Lung (tissue), 12 donors: ENCODE results near the gene ULBP2. TPM values are rescaled to one million over a fixed set of nuclear protein-coding genes. Genes with fewer than 3 reads are reported as not detected.

ENCODE experiments used
- ATAC-seq: fragments of 200-7000 bp; cut with Tn5 transposase; one replicate; pipeline ENCODE4 v1.9.1; 2020; ENCODE audit warnings: moderate number of reproducible peaks; ENCODE audit not compliant: insufficient read depth, low FRiP score
- DNase-seq, 3 donors: peaks; one replicate each; pipeline ENCODE4 v3.0.0-alpha.2; 2013 to 2017
- H3K27ac ChIP-seq, 2 donors: one replicate each; pipeline ENCODE4 v1.5.1; 2013; ENCODE audit warnings: mild to moderate bottlenecking in 2 of 2, moderate library complexity in 2 of 2, control low read depth in 1 of 2, inconsistent platforms in 1 of 2, low read depth in 1 of 2, low read length in 1 of 2
- H3K27me3 ChIP-seq, 3 donors: one replicate each; pipeline ENCODE4 v1.5.1; 2013; ENCODE audit warnings: low read length in 2 of 3; ENCODE audit not compliant: control insufficient read depth in 3 of 3, insufficient read depth in 3 of 3
- H3K36me3 ChIP-seq, 4 donors: one replicate each; pipeline ENCODE4 v1.5.1; 2013; ENCODE audit warnings: low read length in 4 of 4, mild to moderate bottlenecking in 1 of 4, moderate library complexity in 1 of 4; ENCODE audit not compliant: control insufficient read depth in 4 of 4, insufficient read depth in 4 of 4
- H3K4me1 ChIP-seq, 5 donors: one replicate each; pipeline ENCODE4 v1.5.1; 2013; ENCODE audit warnings: low read length in 5 of 5, mild to moderate bottlenecking in 2 of 5, moderate library complexity in 1 of 5; ENCODE audit not compliant: control insufficient read depth in 5 of 5, insufficient read depth in 5 of 5
- H3K4me3 ChIP-seq: one replicate; pipeline ENCODE4 v1.5.1; 2013; ENCODE audit warnings: mild to moderate bottlenecking, control low read depth, moderate library complexity
- H3K9ac ChIP-seq, 2 donors: one replicate each; pipeline ENCODE4 v1.5.1; 2013; ENCODE audit warnings: low read length in 2 of 2, control low read depth in 1 of 2; ENCODE audit not compliant: insufficient read depth in 1 of 2
- H3K9me3 ChIP-seq, 4 donors: one replicate each; pipeline ENCODE4 v1.5.1; 2013; ENCODE audit warnings: low read length in 3 of 4, mild to moderate bottlenecking in 1 of 4, moderate library complexity in 1 of 4; ENCODE audit not compliant: control insufficient read depth in 4 of 4, insufficient read depth in 3 of 4
- CTCF ChIP-seq: IDR thresholded peaks from 2 replicates; pipeline ENCODE4 v1.5.1; 2012; ENCODE audit warnings: mild to moderate bottlenecking; ENCODE audit errors: control extremely low read depth, extremely low read depth
- WGBS, 2 donors: extraction: QIAGEN DNeasy Blood & Tissue Kit; methylation state at CpG; one replicate each; pipeline ENCODE4 v1.1.7; 2013; 5-methylcytosine and 5-hydroxymethylcytosine counted together
- polyA plus RNA-seq, 2 donors: library from polyadenylated mRNA; stranded (reverse); fragments of 200-250 nt; gene quantifications; one replicate each; pipeline ENCODE4 v1.2.1, GENCODE V29; 2013
- total RNA-seq, 2 donors: library from RNA; depleted of rRNA in 1 of 2; stranded (reverse); fragments of >200 nt in 1 of 2; gene quantifications; one replicate each; pipeline ENCODE4 v1.2.1, GENCODE V29; 2014 to 2021
- donor health status: control.
- donor health status: control.
- donor health status: Bipolar disorder and iron deficiency.
- donor health status: healthy.
- donor health status: DM: yes; HTN: yes; CAD: no.

Gene ULBP2
- total and polyA plus RNA-seq, 4 donors = 1.2 to 6.2 (median 2.7) TPM

GRCh38 chr6:149991838-149992237 is 50.0 kb downstream of the ULBP2 start:
- ATAC-seq = no peak
- WGBS, 2 donors = 43 to 60% methylated on average over 4 of the region's 4 CpGs
- Histone ChIP-seq H3K9me3 (peaks cover 0 to 11% (median 4%) of the 10 kb centered on the region in 4 donors), H3K4me3 (no peak overlapping the region), H3K9ac (no peak overlapping the region), H3K4me1 (peaks cover 0 to 17% (median 5%) of the 10 kb centered on the region in 5 donors), H3K27me3 (peaks cover 7 to 82% (median 76%) of the 10 kb centered on the region in 3 donors), H3K27ac (no peak overlapping the region), H3K36me3 (no peaks in the 10 kb centered on the region)
- no peak for DNase-seq
- no peak for TF ChIP-seq CTCF

GRCh38 chr6:149995235-149995750 is 53.5 kb downstream of the ULBP2 start:
- Histone ChIP-seq H3K9me3 (no peaks in the 10 kb centered on the region), H3K27me3 (peaks cover 7 to 48% (median 42%) of the 10 kb centered on the region in 3 donors), H3K36me3 (no peaks in the 10 kb centered on the region), H3K4me3 (no peak overlapping the region), H3K27ac (no peak overlapping the region), H3K4me1 (peaks cover 0 to 10% (median 4%) of the 10 kb centered on the region in 5 donors), H3K9ac (no peak overlapping the region)
- 71 to 80% methylated on average over 6 of the region's 6 CpGs for WGBS, 2 donors
- DNase-seq = no peak
- ATAC-seq = no peak
- no peak for TF ChIP-seq CTCF

- DNase-seq (no peak), ATAC-seq (no peak)
- Histone ChIP-seq H3K9ac (no peak overlapping the region), H3K4me3 (no peak overlapping the region), H3K27me3 (peaks cover 7 to 42% (median 35%) of the 10 kb centered on the region in 3 donors), H3K9me3 (no peaks in the 10 kb centered on the region), H3K27ac (no peak overlapping the region), H3K4me1 (peaks cover 0 to 5% (median under 1%) of the 10 kb centered on the region in 5 donors), H3K36me3 (no peaks in the 10 kb centered on the region)
- no peak for TF ChIP-seq CTCF
- WGBS, 2 donors = 88 to 90% methylated on average over 7 of the region's 7 CpGs
Measured at GRCh38 chr6:149995971-149996370, 54.2 kb downstream of the ULBP2 start.

Other genes with a start within 250 kb of the ULBP2 start
- 10 to 100 TPM; 26.4 to 35.4 TPM for gene LATS1, start 223.9 kb upstream of the ULBP2 start, total RNA-seq
- gene LATS1, start 223.9 kb upstream of the ULBP2 start, polyA plus RNA-seq = 1 to 10 TPM; 7.1 TPM
- 10 to 100 TPM; 28.3 to 30.2 TPM for gene NUP43, start 195.5 kb upstream of the ULBP2 start, total RNA-seq
- gene NUP43, start 195.5 kb upstream of the ULBP2 start, polyA plus RNA-seq = 10 to 100 TPM in 1 of 2 donors, 1 to 10 TPM in 1; 6.5 to 11.2 TPM
- gene PCMT1, start 192.3 kb upstream of the ULBP2 start, total RNA-seq = 10 to 100 TPM; 56.8 to 65.5 TPM
- gene PCMT1, start 192.3 kb upstream of the ULBP2 start, polyA plus RNA-seq = 10 to 100 TPM; 32.6 to 91.2 TPM
- gene LRP11, start 77.7 kb upstream of the ULBP2 start, total RNA-seq = 10 to 100 TPM; 34.3 to 39.5 TPM
- gene LRP11, start 77.7 kb upstream of the ULBP2 start, polyA plus RNA-seq = 10 to 100 TPM; 15.8 to 18.7 TPM
- gene RAET1E, start 43.9 kb upstream of the ULBP2 start, total RNA-seq = under 1 TPM; 0.94 to 0.98 TPM
- under 1 TPM; 0.56 to 0.93 TPM for gene RAET1E, start 43.9 kb upstream of the ULBP2 start, polyA plus RNA-seq
- gene RAET1G, start 18.9 kb upstream of the ULBP2 start, total RNA-seq = 1 to 10 TPM in 1 of 2 donors, under 1 TPM in 1; 0.61 to 1.4 TPM
- gene RAET1G, start 18.9 kb upstream of the ULBP2 start, polyA plus RNA-seq = 1 to 10 TPM in 1 of 2 donors, under 1 TPM in 1; 0.32 to 1.8 TPM
- gene ULBP1, start 21.9 kb downstream of the ULBP2 start, total RNA-seq = 1 to 10 TPM; 1.7 to 6.2 TPM
- 1 to 10 TPM in 1 of 2 donors, under 1 TPM in 1; 0.59 to 1.9 TPM for gene ULBP1, start 21.9 kb downstream of the ULBP2 start, polyA plus RNA-seq
- not detected for gene RAET1L, start 83.5 kb downstream of the ULBP2 start, total RNA-seq
- gene RAET1L, start 83.5 kb downstream of the ULBP2 start, polyA plus RNA-seq = under 1 TPM in 1 of 2 donors, not detected in 1; 0.06 TPM
- 1 to 10 TPM; 5.7 to 6.8 TPM for gene ULBP3, start 127.1 kb downstream of the ULBP2 start, total RNA-seq
- gene ULBP3, start 127.1 kb downstream of the ULBP2 start, polyA plus RNA-seq = 1 to 10 TPM; 1.4 to 2.2 TPM
- gene PPP1R14C, start 201.0 kb downstream of the ULBP2 start, total RNA-seq = 10 to 100 TPM; 20.1 to 68.4 TPM
- 10 to 100 TPM in 1 of 2 donors, 1 to 10 TPM in 1; 6.5 to 27.9 TPM for gene PPP1R14C, start 201.0 kb downstream of the ULBP2 start, polyA plus RNA-seq